ENCODE data around the gene WASF3.
A peak's percentile ranks its signal among the peaks of the same experiment; 100 is the strongest.

The WASF3 gene, protein sequence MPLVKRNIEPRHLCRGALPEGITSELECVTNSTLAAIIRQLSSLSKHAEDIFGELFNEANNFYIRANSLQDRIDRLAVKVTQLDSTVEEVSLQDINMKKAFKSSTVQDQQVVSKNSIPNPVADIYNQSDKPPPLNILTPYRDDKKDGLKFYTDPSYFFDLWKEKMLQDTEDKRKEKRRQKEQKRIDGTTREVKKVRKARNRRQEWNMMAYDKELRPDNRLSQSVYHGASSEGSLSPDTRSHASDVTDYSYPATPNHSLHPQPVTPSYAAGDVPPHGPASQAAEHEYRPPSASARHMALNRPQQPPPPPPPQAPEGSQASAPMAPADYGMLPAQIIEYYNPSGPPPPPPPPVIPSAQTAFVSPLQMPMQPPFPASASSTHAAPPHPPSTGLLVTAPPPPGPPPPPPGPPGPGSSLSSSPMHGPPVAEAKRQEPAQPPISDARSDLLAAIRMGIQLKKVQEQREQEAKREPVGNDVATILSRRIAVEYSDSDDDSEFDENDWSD

DNA sequence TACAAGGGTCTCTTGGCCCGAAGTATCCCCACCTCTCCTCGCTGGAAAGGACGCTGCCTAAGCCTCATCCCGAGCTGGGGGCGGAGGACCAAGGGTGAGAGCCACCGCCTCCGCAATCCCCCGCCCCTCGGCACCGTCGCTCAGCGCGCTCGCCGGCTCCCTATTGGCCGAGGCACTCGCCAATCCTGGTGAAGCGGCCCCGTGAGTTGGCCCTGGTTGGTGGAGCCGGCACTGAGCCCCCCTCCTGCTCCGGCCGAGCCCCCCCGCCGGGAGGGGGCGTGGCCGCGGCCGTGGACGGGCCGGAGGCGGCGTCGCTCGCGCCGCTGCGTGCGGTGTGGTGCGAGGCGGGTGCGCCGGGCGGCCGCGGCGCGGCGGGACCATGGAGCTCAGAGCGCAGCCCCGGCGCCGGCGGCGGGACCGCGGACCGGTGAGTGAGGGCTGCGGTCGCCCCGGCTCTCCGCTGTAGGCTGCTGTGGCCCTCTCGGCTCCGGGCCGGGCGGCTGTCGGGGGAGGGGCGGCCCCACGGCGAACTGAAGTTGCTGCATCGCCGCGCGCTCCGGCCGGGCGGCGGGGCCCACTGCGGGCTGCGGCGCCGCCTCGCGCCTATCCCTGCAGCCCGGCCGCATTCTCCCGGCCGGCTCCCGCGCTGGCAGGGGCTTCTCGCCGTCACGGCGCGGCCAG lies at the start of gene WASF3:
Gene WASF3, plus strand, starts transcription at position 291 of the 681 bp plus-strand sequence. CDS start 84,588 bp downstream, outside the sequence.
- TF ChIP-seq GATA3 (IDR thresholded peaks at IDR 0.05; ENCODE audit: low read depth, low read length), result no peak
- no peak for TF ChIP-seq GATA2 (IDR thresholded peaks at IDR 0.05; ENCODE audit: low read depth, low read length)

DNA sequence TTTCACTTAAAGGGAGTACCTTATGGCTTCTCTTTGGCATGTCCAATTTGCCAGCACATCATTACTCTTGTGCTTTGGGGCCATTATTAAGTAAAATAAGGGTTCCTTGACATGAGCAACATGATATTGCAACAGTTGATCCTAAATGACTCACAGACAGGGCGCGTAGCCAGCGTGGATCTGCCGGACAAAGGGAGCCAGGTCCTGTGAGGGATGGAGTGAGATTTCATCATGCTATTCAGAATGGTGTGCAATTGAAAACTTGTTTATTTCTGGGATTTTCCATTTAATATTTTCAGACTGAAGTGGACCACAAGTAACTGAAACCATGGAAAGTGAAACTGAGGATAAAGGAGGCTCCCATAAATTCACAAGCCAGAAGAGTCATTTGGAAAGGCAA lies 48.6 kb upstream of the WASF3 start:
- TF ChIP-seq GATA3 (IDR thresholded peaks at IDR 0.05; ENCODE audit: low read depth, low read length), result no peak
- no peak for TF ChIP-seq GATA2 (IDR thresholded peaks at IDR 0.05; ENCODE audit: low read depth, low read length)

DNA sequence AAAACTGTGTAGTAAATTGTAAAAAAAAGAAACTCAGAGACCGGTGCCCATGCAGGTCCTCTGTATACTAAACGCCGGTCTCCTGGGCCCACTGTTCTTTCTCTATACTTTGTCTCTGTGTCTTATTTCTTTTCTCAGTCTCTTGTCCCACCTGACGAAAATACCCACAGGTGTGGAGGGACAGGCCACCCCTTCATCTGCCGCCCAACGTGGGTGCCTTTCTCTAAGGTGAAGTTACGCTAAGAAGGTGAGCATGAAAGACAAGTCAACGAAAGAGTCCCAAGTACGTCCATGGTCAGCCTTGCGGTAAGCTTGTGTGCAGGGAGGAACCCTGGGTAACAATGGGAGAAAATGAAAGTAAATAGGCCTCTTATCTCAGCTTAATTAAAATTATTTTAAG lies 48.0 kb upstream of the WASF3 start:
- TF ChIP-seq GATA2 (IDR thresholded peaks at IDR 0.05; ENCODE audit: low read depth, low read length) (no peak), GATA3 (IDR thresholded peaks at IDR 0.05; ENCODE audit: low read depth, low read length) (no peak)

DNA sequence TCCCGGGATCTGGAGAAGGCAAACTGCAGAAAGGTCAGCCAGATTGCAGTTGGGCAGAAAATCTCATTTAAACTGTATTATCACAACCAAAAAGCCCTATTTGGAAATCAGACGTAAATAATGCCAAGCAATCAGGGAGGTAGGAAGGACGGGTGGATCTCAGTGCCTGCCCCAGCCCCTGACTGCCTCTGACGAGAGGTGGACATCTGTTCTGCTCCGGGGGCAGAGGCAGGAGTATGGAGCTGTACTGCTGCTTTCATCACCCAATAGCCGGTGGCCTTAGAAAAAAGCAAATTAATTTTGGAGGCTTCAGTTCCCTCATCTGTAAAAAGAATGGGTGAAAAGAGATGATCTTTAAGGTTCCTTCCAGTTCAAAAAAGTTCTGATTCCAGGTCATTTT lies 43.6 kb upstream of the WASF3 start:
- TF ChIP-seq GATA3 (IDR thresholded peaks at IDR 0.05; ENCODE audit: low read depth, low read length) (no peak), GATA2 (IDR thresholded peaks at IDR 0.05; ENCODE audit: low read depth, low read length) (no peak)

DNA sequence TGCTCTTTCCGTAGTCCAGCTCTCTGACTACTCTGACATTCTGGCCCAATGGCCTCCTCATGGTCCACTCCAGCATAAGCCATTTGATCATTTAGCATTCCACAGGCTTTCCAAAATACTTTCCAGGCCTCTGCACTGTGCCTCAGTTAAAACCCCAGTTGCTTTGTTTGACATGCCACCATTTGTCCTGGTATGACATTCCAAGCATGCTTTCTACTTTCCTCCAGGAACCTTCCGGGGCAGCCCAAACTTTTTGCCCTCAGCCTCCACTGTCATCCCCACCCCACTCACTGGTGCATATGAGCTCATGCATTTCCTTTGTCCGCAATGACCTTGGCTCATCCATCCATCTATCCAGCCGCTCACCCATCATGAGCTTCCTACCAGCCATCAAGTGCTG lies 41.8 kb upstream of the WASF3 start:
- no peak for TF ChIP-seq GATA3 (IDR thresholded peaks at IDR 0.05; ENCODE audit: low read depth, low read length)
- TF ChIP-seq GATA2 (IDR thresholded peaks at IDR 0.05; ENCODE audit: low read depth, low read length), result no peak

DNA sequence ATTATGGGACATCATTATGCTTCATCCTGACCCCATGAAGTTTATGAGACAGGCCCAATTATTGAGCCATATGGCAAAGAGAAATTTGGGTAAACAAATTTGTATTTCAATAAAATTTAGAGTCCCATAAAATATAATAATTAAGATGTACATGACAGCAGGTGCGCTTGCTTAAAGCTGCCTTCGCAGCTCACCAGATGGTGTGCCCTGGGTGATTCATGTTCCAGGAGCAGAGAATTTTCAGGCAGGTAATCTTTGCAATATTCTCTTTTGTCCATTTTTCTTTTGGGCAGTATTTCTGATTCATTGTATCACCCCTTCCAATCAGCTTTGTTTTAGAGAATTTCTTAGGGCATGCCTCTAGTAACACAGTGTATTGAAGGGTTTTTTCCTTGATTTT lies 39.5 kb upstream of the WASF3 start:
- TF ChIP-seq GATA3 (IDR thresholded peaks at IDR 0.05; ENCODE audit: low read depth, low read length) (no peak), GATA2 (IDR thresholded peaks at IDR 0.05; ENCODE audit: low read depth, low read length) (no peak)

DNA sequence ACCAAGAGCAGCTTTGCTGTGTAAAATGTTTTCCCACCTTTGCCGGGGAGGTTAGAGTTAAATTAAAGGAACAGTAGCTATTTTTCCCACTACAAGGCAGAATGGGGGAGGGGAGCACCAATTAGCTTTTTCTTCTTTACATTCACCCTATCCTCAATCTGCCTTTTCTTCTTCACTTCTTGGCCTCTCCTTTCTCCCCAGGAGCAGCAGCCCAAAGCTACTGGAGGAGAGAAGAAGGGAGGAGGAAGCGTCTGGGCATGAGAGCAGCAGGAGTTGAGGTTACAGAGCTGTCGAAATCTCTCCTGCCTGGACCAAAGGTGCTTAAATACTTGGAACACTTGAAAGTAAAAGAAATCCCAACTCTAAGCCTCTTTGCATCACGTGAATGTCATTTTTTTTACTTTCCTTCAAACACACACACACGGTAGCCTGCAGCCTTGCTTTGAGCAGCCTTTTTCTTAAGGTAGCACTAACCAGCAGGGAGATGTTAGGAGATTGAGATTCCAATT lies 39.0 kb upstream of the WASF3 start:
- TF ChIP-seq GATA3 (IDR thresholded peaks at IDR 0.05; ENCODE audit: low read depth, low read length) (no peak), GATA2 (IDR thresholded peaks at IDR 0.05; ENCODE audit: low read depth, low read length) (no peak)

DNA sequence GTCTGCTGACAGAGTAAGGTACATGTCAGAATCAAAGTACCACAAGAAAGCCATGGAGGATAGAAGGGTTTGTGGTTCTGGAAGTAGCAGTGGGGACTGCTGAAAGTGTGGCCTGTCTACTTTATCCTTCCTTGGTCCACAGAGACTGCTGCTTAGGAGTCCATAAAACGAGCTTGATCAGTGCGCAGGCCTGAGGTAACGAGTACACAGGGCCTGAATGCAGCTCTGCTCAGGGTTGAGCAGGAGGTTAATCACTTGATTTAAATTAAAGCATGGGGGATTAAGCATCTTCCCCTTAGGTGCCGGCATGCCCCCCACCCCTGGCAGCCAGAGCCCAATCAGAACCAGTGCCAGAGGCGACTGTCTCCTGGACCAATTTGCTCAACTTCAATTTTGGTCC lies 34.9 kb upstream of the WASF3 start:
- TF ChIP-seq GATA2 (IDR thresholded peaks at IDR 0.05; ENCODE audit: low read depth, low read length) (no peak), GATA3 (IDR thresholded peaks at IDR 0.05; ENCODE audit: low read depth, low read length) (no peak)

DNA sequence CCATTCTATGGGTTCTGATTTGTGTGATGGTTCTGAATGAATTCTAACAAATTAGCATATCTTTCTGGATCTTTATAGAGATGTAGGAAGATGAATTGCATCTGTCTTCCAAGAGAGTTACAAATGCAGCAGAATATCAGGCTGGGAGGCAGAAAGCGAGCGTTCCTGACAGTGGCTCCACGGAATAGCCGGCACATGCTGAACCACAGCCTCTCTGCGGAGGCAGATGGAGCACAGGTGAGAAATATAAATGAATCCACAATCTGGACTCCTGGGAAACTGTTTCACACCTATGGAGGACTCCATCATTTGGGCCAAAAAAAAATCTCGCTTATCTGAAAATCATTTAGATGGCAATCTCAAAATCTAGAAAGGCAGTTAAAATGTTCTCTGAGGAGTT lies 34.5 kb upstream of the WASF3 start:
- TF ChIP-seq GATA2 (IDR thresholded peaks at IDR 0.05; ENCODE audit: low read depth, low read length), result no peak
- no peak for TF ChIP-seq GATA3 (IDR thresholded peaks at IDR 0.05; ENCODE audit: low read depth, low read length)

DNA sequence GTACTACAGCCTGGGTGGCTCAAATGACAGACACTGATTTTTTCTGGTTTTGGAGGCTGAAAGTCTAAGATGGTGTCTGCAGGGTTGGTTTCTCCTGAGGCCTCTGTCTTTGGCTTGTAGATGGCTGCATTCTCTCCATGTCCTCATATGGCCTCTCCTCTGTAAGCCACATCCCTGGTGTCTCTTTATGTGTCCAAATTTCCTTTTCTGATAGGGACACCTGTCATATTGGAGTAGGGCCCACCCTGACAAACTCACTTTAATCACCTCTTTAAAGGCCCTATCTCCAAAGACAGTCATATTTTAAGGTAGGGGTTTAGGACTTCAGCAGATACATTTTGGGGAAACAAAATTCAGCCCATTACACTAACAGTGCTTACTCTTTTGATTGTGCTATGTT lies 32.0 kb upstream of the WASF3 start:
- no peak for TF ChIP-seq GATA2 (IDR thresholded peaks at IDR 0.05; ENCODE audit: low read depth, low read length)
- TF ChIP-seq GATA3 (IDR thresholded peaks at IDR 0.05; ENCODE audit: low read depth, low read length), result no peak

DNA sequence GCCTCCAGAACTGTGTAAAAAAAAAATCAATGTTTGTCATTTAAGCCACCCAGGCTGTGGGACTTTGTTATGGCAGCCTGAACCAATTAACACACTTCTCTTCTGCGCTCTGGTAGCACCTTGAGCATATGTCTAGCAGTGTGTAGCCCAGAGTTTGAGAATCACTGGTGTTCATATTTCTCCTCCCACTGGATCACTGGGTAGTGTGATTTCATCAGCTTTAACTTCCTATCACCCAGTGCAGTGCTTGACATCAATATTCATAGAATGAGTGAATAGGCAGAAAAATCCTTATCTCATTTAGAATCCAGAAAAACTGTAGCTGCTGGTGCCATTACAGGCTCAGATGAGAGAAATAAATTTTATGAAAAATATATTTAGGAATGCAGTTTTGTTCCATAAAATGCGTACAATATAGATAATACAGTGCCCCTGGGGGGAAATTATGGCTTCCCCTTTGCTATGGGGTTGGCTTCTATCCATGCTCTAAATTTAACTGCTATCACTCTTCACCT lies 30.7 kb upstream of the WASF3 start:
- TF ChIP-seq GATA3 (IDR thresholded peaks at IDR 0.05; ENCODE audit: low read depth, low read length) (peak; percentile 53; the same call in 1 of the 2 replicates), GATA2 (IDR thresholded peaks at IDR 0.05; ENCODE audit: low read depth, low read length) (peak; percentile 67)

DNA sequence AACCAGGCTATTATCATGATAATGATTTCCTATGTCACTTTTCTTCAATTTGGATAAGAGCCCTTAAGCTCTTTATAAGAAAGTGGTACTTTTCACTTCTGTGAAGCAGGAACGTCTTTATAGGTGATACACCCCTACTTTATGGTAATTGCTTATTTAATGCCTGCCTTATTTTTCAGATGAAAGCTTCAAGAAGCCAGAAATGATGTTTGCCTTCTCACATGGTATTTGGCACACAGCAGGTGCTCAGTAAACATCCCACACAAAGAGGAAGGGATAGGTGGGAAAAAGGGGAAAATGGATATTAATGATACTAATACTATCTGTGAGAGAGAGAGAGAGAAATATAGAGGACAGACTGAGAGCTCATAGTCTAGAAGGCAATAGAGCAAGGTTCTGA lies 29.0 kb upstream of the WASF3 start:
- no peak for TF ChIP-seq GATA2 (IDR thresholded peaks at IDR 0.05; ENCODE audit: low read depth, low read length)
- TF ChIP-seq GATA3 (IDR thresholded peaks at IDR 0.05; ENCODE audit: low read depth, low read length), result no peak

DNA sequence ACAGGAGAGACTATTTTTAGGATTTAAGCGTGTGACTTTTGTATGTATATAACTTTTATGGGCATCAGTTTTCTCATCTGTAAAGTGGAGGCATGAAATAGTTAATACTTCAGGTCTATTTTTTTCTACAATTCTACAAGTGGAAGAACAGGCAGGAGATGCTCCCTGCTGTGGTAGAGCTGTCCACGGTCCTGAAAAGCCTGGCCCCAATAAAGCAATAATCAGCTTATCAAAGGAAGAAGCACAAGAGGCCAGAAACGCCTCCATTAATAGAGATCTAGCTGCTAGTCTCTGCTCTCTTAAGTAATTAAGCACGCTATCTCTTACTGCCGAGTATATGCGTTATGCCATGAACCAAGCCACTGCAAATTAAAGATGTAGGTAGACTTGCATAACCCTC lies 28.0 kb upstream of the WASF3 start:
- TF ChIP-seq GATA3 (IDR thresholded peaks at IDR 0.05; ENCODE audit: low read depth, low read length) (no peak), GATA2 (IDR thresholded peaks at IDR 0.05; ENCODE audit: low read depth, low read length) (no peak)

DNA sequence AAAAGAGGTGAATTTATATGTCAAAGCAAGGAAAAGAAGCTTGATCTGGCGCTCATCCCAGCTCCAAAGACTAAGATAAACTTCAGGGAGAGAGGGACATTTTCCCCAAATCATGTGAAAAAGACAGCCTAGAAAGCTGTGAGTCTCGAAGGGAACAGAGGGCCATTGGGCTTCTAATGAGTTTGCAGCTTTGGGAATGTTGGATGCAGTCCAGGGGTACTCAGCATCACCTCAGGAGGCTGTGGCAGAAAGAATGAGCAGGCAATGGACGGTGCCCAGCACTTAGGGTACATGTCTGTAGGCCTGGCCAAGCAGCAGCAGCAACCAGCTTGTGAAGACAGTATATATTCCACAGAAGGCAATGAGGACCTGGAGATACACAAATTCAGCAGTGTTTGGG lies 25.7 kb upstream of the WASF3 start:
- TF ChIP-seq GATA2 (IDR thresholded peaks at IDR 0.05; ENCODE audit: low read depth, low read length) (no peak), GATA3 (IDR thresholded peaks at IDR 0.05; ENCODE audit: low read depth, low read length) (no peak)
